ENCODE results near the gene NHLRC4. TPM values are rescaled to one million over a fixed set of nuclear protein-coding genes. Genes with fewer than 3 reads are reported as not detected.

NHLRC4 gene
- polyA plus RNA-seq, 3 donors: 0.29 to 0.57 (median 0.36) TPM

- TF ChIP-seq CTCF (IDR thresholded peaks at IDR 0.05): no peak
- H3K27ac Mint-ChIP-seq: no peak overlapping the region
- peaks cover 0 to 4% of the 10 kb centered on the region in 2 donors for H3K36me3 ChIP-seq (replicated peaks in 1 of 2; ENCODE audit: control insufficient read depth in 1 of 2, insufficient read depth in 2 of 2, low read length in 2 of 2)
- H3K4me2 ChIP-seq (replicated peaks; ENCODE audit: extremely low read depth, low read length, poor library complexity, severe bottlenecking): no peak overlapping the region
- H3K27me3 Mint-ChIP-seq (ENCODE audit: low read depth in 3 of 3): peaks cover 25 to 46% (median 45%) of the 10 kb centered on the region in 3 donors
- peaks cover 2 to 3% of the 10 kb centered on the region in 2 donors for H3K36me3 Mint-ChIP-seq
- H3K9me3 Mint-ChIP-seq: peaks cover 0 to 3% (median 1%) of the 10 kb centered on the region in 7 donors
- H3K4me1 Mint-ChIP-seq: no peaks in the 10 kb centered on the region
- H3K4me3 ChIP-seq (replicated peaks in 1 of 3; ENCODE audit: low read depth in 2 of 3, low read length in 3 of 3): no peak overlapping the region
- DNase-seq: no peak
- H3K4me3 Mint-ChIP-seq: no peak overlapping the region
- H3K79me2 ChIP-seq (ENCODE audit: insufficient read depth, low read length): no peaks in the 10 kb centered on the region
- no peaks in the 10 kb centered on the region for H3K9me3 ChIP-seq (replicated peaks in 1 of 2; ENCODE audit: control insufficient read depth in 1 of 2, insufficient read depth in 1 of 2, low read length in 2 of 2)
- peaks cover 7 to 31% of the 10 kb centered on the region in 2 donors for H3K27me3 ChIP-seq (ENCODE audit: control insufficient read depth in 2 of 2, insufficient read depth in 2 of 2, low read length in 2 of 2)
- H3K9ac ChIP-seq (ENCODE audit: insufficient read depth, low read length, poor library complexity, severe bottlenecking): no peak overlapping the region
- no peaks in the 10 kb centered on the region for H3K4me1 ChIP-seq (ENCODE audit: control insufficient read depth in 1 of 2, insufficient read depth in 2 of 2, low read length in 2 of 2)
- 94% methylated on average over 15 of the region's 15 CpGs for WGBS (ENCODE audit: insufficient coverage)
- H2AFZ ChIP-seq (ENCODE audit: insufficient read depth, low read depth, low read length, poor library complexity, severe bottlenecking): no peak overlapping the region
- H3K27ac ChIP-seq (ENCODE audit: low read depth in 1 of 2, low read length in 2 of 2): no peak overlapping the region
- H4K20me1 ChIP-seq (ENCODE audit: insufficient read depth, low read length): no peaks in the 10 kb centered on the region
- intact Hi-C loops (cut with micrococcal nuclease): no loop called here
Measured at GRCh38 chr16:559021-559380, 7.8 kb upstream of the NHLRC4 start.

- Histone ChIP-seq H3K4me2 (replicated peaks; ENCODE audit: extremely low read depth, low read length, poor library complexity, severe bottlenecking) (no peak overlapping the region), H3K79me2 (ENCODE audit: insufficient read depth, low read length) (no peaks in the 10 kb centered on the region), H3K4me1 (ENCODE audit: control insufficient read depth in 1 of 2, insufficient read depth in 2 of 2, low read length in 2 of 2) (no peaks in the 10 kb centered on the region), H3K4me3 (replicated peaks in 1 of 3; ENCODE audit: low read depth in 2 of 3, low read length in 3 of 3) (no peak overlapping the region), H3K27ac (ENCODE audit: low read depth in 1 of 2, low read length in 2 of 2) (no peak overlapping the region), H4K20me1 (ENCODE audit: insufficient read depth, low read length) (no peaks in the 10 kb centered on the region), H3K9me3 (replicated peaks in 1 of 2; ENCODE audit: control insufficient read depth in 1 of 2, insufficient read depth in 1 of 2, low read length in 2 of 2) (no peaks in the 10 kb centered on the region), H3K9ac (ENCODE audit: insufficient read depth, low read length, poor library complexity, severe bottlenecking) (no peak overlapping the region), H3K27me3 (ENCODE audit: control insufficient read depth in 2 of 2, insufficient read depth in 2 of 2, low read length in 2 of 2) (peaks cover 7 to 31% of the 10 kb centered on the region in 2 donors), H3K36me3 (replicated peaks in 1 of 2; ENCODE audit: control insufficient read depth in 1 of 2, insufficient read depth in 2 of 2, low read length in 2 of 2) (no peaks in the 10 kb centered on the region), H2AFZ (ENCODE audit: insufficient read depth, low read depth, low read length, poor library complexity, severe bottlenecking) (no peak overlapping the region)
- TF ChIP-seq CTCF (IDR thresholded peaks at IDR 0.05): no peak
- no peaks in the 10 kb centered on the region for H3K36me3 Mint-ChIP-seq
- peaks cover 0 to 3% (median 1%) of the 10 kb centered on the region in 7 donors for H3K9me3 Mint-ChIP-seq
- 11% methylated on average over 59 of the region's 62 CpGs for WGBS (ENCODE audit: insufficient coverage)
- DNase-seq: no peak
- H3K27me3 Mint-ChIP-seq (ENCODE audit: low read depth in 3 of 3): peaks cover 25 to 47% (median 45%) of the 10 kb centered on the region in 3 donors
- no peaks in the 10 kb centered on the region for H3K4me1 Mint-ChIP-seq
- intact Hi-C loops (cut with micrococcal nuclease): no loop called here
- peak overlapping the region in 1 of 2 donors; percentile 35 for H3K4me3 Mint-ChIP-seq
- H3K27ac Mint-ChIP-seq: no peak overlapping the region
Measured at GRCh38 chr16:559411-560203, 7.2 kb upstream of the NHLRC4 start.

Data from CD14-positive monocyte (primary cell).